Nephron progenitor cell (in vitro differentiated cells): ENCODE measurements around the gene COP1.
"Not testable (repeated sequence)": the region's sequence is repeated elsewhere in the genome, so short reads cannot be mapped to it uniquely, and the experiment has no call there.

Source experiments
- DNase-seq: peaks from one replicate; pipeline ENCODE4 v3.0.0; 2021
- H3K27ac Mint-ChIP-seq: 2 replicates; pipeline ENCODE4 v1.8.0; 2021; ENCODE audit warnings: mild to moderate bottlenecking, moderate library complexity, mixed read lengths
- H3K27me3 Mint-ChIP-seq: 2 replicates; pipeline ENCODE4 v1.8.0; 2021; ENCODE audit warnings: mild to moderate bottlenecking, low read depth, mixed read lengths; ENCODE audit not compliant: poor library complexity
- H3K36me3 Mint-ChIP-seq: 2 replicates; pipeline ENCODE4 v1.8.0; 2021; ENCODE audit warnings: low read depth, mixed read lengths
- H3K4me1 Mint-ChIP-seq: 2 replicates; pipeline ENCODE4 v1.8.0; 2021; ENCODE audit warnings: mixed read lengths
- H3K4me3 Mint-ChIP-seq: 2 replicates; pipeline ENCODE4 v1.8.0; 2021; ENCODE audit warnings: mild to moderate bottlenecking, moderate library complexity, mixed read lengths
- H3K9me3 Mint-ChIP-seq: 2 replicates; pipeline ENCODE4 v1.8.0; 2021; ENCODE audit warnings: mild to moderate bottlenecking, moderate library complexity, mixed read lengths
- CTCF ChIP-seq: fragments of 200-600 bp; sonication (generic); IDR thresholded peaks from 2 replicates; pipeline ENCODE4 v1.5.0; 2021; ENCODE audit warnings: antibody characterized with exemption

COP1 gene

DNA sequence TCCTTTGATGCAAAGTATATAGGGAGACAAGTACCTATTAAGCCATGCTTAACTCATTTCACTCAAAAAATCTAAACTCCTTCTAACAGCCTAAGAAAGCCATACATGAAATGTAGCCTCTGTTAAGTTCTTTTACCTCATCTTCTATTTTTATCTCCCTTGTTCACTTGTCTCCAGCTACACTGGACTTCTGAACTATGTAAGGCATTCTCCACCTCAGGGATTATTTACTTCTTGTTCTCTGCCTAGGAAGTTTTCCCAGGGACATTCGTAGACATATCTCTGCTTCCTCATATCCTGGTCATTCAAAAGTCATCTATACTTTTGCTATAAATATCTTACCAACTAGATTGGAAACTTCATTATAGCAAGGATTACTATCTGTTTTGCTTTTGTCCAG lies 96.9 kb downstream of the COP1 start:
- Mint-ChIP-seq H3K9me3 (no peaks in the 10 kb centered on the region), H3K4me1 (no peaks in the 10 kb centered on the region), H3K4me3 (no peak overlapping the region), H3K36me3 (peaks cover 59% of the 10 kb centered on the region), H3K27me3 (no peaks in the 10 kb centered on the region), H3K27ac (peak overlapping the region; percentile 91)
- DNase-seq = no peak
- no peak for TF ChIP-seq CTCF

DNA sequence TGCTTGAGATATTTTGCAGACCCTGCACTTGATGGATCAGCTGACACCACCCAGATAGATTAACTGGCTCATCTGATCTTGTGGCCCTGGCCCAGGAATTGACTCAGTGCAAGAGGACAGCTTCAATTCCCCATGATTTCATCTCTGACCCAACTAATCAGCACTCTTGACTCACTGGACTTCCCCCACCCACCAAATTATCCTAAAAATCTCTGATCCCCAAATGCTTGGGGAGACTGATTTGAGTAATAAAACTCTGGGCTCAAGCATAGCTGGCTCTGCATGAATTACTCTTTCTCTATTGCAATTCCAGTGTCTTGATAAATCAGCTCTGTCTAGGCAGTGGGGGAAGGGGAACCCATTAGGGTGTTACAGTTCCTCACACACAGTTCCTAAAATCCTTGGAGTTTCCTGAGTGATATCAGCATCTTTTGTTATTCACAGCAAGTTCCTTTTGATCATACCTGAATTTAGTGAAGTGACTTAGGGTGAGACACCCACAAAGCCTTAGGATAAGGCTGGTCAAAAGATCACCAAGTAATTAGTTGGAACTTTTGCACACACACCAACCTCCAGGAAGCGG lies 104.2 kb downstream of the COP1 start:
- no peak overlapping the region for H3K4me3 Mint-ChIP-seq
- no peak for TF ChIP-seq CTCF
- no peaks in the 10 kb centered on the region for H3K27me3 Mint-ChIP-seq
- H3K9me3 Mint-ChIP-seq = peaks cover 23% of the 10 kb centered on the region
- no peak overlapping the region for H3K27ac Mint-ChIP-seq
- DNase-seq = no peak
- peaks cover 5% of the 10 kb centered on the region for H3K4me1 Mint-ChIP-seq
- peaks cover 56% of the 10 kb centered on the region for H3K36me3 Mint-ChIP-seq

DNA sequence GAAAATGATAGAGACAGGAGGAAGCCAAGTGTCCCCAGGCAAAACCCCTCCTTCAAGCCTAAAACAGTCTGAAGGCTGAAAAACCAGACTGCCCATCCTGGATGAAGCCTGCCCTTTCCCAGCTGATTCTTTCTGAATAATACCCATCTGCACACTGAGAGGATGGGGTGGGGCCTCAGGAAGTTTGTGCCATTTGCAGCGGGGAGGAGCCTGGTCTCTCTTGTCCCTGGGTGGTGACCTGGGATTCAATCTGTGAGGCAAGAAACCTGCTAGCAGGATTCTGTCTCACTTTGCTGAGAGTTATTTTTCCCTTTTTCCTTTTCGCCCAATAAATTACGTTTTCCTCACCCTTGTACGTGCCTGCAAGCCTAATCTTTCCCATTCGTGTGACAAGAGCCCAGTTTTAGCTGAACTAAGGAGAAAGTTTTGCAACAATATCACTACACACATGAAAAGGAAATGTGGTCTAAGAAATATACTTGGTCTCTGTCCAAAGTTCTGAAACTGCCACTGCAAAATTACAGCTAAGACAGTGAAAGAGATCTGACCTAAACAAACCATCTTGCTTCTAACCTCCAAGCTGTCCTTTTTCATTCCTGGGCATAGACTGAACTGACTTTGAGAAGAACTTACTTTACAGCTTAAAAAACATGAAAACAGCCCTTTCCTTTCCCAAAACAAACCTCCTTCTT lies 105.0 kb downstream of the COP1 start:
- Mint-ChIP-seq H3K36me3 (peaks cover 59% of the 10 kb centered on the region), H3K27ac (no peak overlapping the region), H3K9me3 (peaks cover 28% of the 10 kb centered on the region), H3K27me3 (no peaks in the 10 kb centered on the region), H3K4me1 (peaks cover 5% of the 10 kb centered on the region), H3K4me3 (no peak overlapping the region)
- no peak for DNase-seq
- TF ChIP-seq CTCF = no peak

- no peak for DNase-seq
- Mint-ChIP-seq H3K4me1 (peaks cover 5% of the 10 kb centered on the region), H3K36me3 (peaks cover 80% of the 10 kb centered on the region)
These were observed 108.5 kb downstream of the COP1 start for GRCh38 chr1:176098560-176098959.

GRCh38 chr1:176096015-176096414 lies 111.1 kb downstream of the COP1 start:
- Mint-ChIP-seq H3K36me3 (peaks cover 70% of the 10 kb centered on the region), H3K27ac (peak overlapping the region; percentile 89), H3K4me1 (no peaks in the 10 kb centered on the region), H3K9me3 (peaks cover 24% of the 10 kb centered on the region), H3K4me3 (no peak overlapping the region), H3K27me3 (no peaks in the 10 kb centered on the region)
- no peak for TF ChIP-seq CTCF
- DNase-seq = no peak

More at GRCh38 chr1:176098560-176098959, 108.5 kb downstream of the COP1 start:
- Mint-ChIP-seq H3K27me3 (no peaks in the 10 kb centered on the region), H3K27ac (no peak overlapping the region), H3K9me3 (peaks cover 28% of the 10 kb centered on the region), H3K4me3 (no peak overlapping the region)
- TF ChIP-seq CTCF = no peak

GRCh38 chr1:176090766-176091165 lies 116.3 kb downstream of the COP1 start:
- Mint-ChIP-seq H3K27ac (peak overlapping the region; percentile 4), H3K36me3 (peaks cover 55% of the 10 kb centered on the region), H3K4me3 (no peak overlapping the region), H3K9me3 (peaks cover 18% of the 10 kb centered on the region), H3K4me1 (peaks cover 5% of the 10 kb centered on the region), H3K27me3 (no peaks in the 10 kb centered on the region)
- DNase-seq = no peak
- no peak for TF ChIP-seq CTCF

GRCh38 chr1:176087746-176088145 lies 119.3 kb downstream of the COP1 start:
- Mint-ChIP-seq H3K36me3 (peaks cover 47% of the 10 kb centered on the region), H3K9me3 (peaks cover 18% of the 10 kb centered on the region)
- H3K4me1 Mint-ChIP-seq, H3K4me3 Mint-ChIP-seq, DNase-seq, H3K27ac Mint-ChIP-seq, H3K27me3 Mint-ChIP-seq: not testable (repeated sequence)
